ENCODE data around the gene IP6K3.

DNA sequence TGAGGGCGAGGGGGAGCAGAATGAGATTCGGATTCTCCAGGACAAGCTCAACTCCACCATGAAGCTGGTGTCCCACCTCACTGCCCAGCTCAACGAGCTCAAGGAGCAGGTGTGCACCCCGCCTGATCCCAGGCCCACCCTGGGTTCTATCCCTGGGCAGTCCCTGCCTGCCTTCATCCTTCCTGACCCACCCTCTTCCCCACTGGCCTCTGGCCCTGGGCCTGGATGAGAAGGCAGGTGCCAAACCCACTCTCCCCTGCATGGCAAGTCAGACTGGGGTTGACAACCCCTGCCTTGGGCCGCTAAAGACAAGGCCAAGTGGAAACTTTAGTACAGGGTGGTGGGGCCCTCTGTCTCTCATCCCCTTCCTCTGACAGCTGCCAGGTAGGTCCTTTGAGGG, 51.7 kb downstream of the IP6K3 start:
- no peak for TF ChIP-seq POLR2A (IDR thresholded peaks at IDR 0.05)
- no peak for TF ChIP-seq EP300 (IDR thresholded peaks at IDR 0.05)
- TF ChIP-seq, protein P1, sequence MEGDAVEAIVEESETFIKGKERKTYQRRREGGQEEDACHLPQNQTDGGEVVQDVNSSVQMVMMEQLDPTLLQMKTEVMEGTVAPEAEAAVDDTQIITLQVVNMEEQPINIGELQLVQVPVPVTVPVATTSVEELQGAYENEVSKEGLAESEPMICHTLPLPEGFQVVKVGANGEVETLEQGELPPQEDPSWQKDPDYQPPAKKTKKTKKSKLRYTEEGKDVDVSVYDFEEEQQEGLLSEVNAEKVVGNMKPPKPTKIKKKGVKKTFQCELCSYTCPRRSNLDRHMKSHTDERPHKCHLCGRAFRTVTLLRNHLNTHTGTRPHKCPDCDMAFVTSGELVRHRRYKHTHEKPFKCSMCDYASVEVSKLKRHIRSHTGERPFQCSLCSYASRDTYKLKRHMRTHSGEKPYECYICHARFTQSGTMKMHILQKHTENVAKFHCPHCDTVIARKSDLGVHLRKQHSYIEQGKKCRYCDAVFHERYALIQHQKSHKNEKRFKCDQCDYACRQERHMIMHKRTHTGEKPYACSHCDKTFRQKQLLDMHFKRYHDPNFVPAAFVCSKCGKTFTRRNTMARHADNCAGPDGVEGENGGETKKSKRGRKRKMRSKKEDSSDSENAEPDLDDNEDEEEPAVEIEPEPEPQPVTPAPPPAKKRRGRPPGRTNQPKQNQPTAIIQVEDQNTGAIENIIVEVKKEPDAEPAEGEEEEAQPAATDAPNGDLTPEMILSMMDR (IDR thresholded peaks at IDR 0.05): no peak
- no peak for TF ChIP-seq POLR2AphosphoS5 (IDR thresholded peaks at IDR 0.05)
